ENCODE data around the gene CTSO. TPM values are rescaled to one million over a fixed set of nuclear protein-coding genes. Genes with fewer than 3 reads are reported as not detected.

The CTSO gene
- total RNA-seq = 1 to 10 TPM; 2.9 to 6.4 (median 3.9) TPM

DNA sequence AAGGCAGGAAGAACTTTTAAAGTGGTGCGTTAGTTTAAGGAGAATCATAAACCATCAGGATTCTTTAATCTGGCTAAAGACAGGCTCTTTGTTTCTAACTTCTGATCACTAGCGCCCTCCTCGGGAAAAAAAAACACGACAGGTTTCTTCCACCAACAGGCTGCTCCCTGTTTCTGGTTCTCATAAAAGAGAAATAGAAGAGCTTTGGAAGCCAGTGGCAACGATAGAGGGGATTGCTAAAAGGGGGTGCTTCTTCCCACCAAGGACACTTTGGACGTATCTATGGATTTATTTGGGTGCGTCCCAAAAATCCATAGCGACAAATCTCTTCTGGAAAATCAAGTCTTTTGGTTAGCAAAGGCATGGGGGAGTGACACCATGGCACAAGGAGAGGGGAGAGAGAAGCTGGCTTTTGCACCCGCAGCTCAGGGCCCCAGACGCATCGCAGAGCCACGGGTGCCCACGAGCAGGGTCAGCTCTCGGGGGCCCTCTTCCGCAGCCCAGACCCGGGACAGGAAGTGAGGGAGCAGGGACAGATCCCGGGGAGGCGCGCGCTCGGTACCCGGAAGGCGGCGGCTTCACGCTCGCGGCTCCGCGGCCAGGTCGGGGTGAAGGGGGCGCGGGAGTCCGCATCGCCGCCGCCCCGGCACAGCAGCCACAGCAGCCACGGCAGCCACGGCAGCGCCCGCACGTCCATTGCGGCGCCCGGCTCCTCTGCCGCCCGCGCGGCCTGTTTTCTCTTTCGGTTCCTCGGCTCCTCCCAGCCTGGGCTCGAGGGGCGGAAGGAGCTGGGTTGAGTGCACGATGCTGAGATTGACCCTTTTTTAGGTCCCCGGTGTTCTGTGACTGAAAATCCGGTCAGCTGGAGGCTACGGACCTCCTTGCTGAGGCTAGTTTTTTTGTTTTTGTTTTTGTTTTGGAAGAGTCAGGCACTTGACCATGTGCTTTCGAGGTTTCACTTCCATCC, at the start of gene CTSO:
CTSO (minus strand) TSS at position 716 of the 967 bp plus-strand sequence; CDS start at position 697, 19 bp downstream.
- Histone ChIP-seq H3K9me3 (no peaks in the 10 kb centered on the region), H3K4me1 (no peaks in the 10 kb centered on the region), H3K27me3 (no peaks in the 10 kb centered on the region), H3K36me3 (no peaks in the 10 kb centered on the region), H3K27ac (peak within 1 kb of the TSS; percentile 73 to 88 (median 82)), H3K4me3 (peak within 1 kb of the TSS; percentile 57 to 86 (median 78))
- in situ Hi-C loops (cut with MboI; ENCODE audit: low sequenced_read_pairs in 4 of 4) = loop anchor here in 1 of 4 donors (5.0 kb wide), 1 partner anchor 146 kb away; no protein-coding TSS in a partner anchor
- intact Hi-C loops (cut with DNase I; ENCODE audit: low total_unique reads) = loop anchor here (10.0 kb wide), 1 partner anchor 1091 kb away; no protein-coding TSS in a partner anchor
- TF ChIP-seq POLR2A (IDR thresholded peaks at IDR 0.05) = peak; percentile 13 to 37
- TF ChIP-seq, protein P1, sequence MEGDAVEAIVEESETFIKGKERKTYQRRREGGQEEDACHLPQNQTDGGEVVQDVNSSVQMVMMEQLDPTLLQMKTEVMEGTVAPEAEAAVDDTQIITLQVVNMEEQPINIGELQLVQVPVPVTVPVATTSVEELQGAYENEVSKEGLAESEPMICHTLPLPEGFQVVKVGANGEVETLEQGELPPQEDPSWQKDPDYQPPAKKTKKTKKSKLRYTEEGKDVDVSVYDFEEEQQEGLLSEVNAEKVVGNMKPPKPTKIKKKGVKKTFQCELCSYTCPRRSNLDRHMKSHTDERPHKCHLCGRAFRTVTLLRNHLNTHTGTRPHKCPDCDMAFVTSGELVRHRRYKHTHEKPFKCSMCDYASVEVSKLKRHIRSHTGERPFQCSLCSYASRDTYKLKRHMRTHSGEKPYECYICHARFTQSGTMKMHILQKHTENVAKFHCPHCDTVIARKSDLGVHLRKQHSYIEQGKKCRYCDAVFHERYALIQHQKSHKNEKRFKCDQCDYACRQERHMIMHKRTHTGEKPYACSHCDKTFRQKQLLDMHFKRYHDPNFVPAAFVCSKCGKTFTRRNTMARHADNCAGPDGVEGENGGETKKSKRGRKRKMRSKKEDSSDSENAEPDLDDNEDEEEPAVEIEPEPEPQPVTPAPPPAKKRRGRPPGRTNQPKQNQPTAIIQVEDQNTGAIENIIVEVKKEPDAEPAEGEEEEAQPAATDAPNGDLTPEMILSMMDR (IDR thresholded peaks at IDR 0.05 in 4 of 5, conservative IDR thresholded peaks at IDR 0.05 in 1 of 5) = peak; percentile 28 to 61 (median 36)
- peak; percentile 23 to 37 for DNase-seq
- peak; percentile 83 to 89 for ATAC-seq

DNA sequence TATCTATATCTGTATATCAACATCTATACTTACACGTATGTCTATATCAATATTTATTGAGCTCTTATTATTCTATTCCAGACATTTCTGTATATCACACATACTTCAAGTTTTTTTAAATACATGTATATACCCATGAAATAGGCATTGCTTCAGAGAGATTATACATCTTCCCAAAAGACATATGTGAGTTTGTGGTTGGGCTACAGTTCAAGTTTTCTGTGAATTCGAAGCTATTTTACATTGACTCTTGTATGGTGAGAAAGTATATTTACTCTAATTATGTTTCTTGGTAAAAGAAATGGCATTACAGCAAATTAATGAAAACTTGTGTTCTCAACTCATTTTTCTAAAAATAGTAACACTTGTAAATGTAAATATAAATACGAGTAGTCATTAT, 46.8 kb upstream of the CTSO start:
- Histone ChIP-seq H3K27ac (no peak overlapping the region), H3K4me1 (no peaks in the 10 kb centered on the region), H3K36me3 (no peaks in the 10 kb centered on the region), H3K4me3 (no peak overlapping the region), H3K27me3 (no peaks in the 10 kb centered on the region), H3K9me3 (no peaks in the 10 kb centered on the region)
- ATAC-seq (no peak), DNase-seq (no peak)
- intact Hi-C loops (cut with DNase I; ENCODE audit: low total_unique reads) = no loop called here
- in situ Hi-C loops (cut with MboI; ENCODE audit: low sequenced_read_pairs in 4 of 4) = no loop called here
- TF ChIP-seq POLR2A (IDR thresholded peaks at IDR 0.05) = no peak
- TF ChIP-seq, protein P1 (IDR thresholded peaks at IDR 0.05 in 4 of 5, conservative IDR thresholded peaks at IDR 0.05 in 1 of 5) = no peak

DNA sequence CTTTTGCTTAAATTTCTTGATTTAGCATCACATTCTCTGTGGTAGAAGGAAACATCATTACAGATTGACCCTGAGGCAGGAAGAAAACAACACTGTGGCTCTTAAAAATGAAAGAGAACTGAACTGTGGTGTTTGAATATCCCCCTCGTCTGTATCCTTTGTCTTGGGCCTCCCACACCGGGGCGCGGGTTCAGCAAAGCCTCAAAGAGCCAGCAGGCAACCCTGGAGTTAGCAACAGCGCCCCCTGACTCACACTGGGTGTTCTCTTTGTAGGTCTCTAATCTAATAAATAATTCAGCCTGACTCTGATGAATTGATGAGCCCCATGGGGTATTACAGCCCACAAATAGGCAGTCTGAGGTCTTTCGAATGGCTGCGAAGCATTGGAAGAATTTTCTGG, 46.1 kb upstream of the CTSO start:
- H3K36me3 ChIP-seq = no peaks in the 10 kb centered on the region
- no peaks in the 10 kb centered on the region for H3K9me3 ChIP-seq
- H3K4me3 ChIP-seq = no peak overlapping the region
- DNase-seq (no peak), ATAC-seq (no peak)
- H3K27me3 ChIP-seq = no peaks in the 10 kb centered on the region
- in situ Hi-C loops (cut with MboI; ENCODE audit: low sequenced_read_pairs in 4 of 4) (no loop called here), intact Hi-C loops (cut with DNase I; ENCODE audit: low total_unique reads) (no loop called here)
- no peak overlapping the region for H3K27ac ChIP-seq
- H3K4me1 ChIP-seq = no peaks in the 10 kb centered on the region
- TF ChIP-seq, protein P1 (IDR thresholded peaks at IDR 0.05 in 4 of 5, conservative IDR thresholded peaks at IDR 0.05 in 1 of 5) = no peak
- TF ChIP-seq POLR2A (IDR thresholded peaks at IDR 0.05) = no peak

GRCh38 chr4:155995069-155995468, 41.4 kb upstream of the CTSO start:
- ATAC-seq = no peak
- intact Hi-C loops (cut with DNase I; ENCODE audit: low total_unique reads) = no loop called here
- in situ Hi-C loops (cut with MboI; ENCODE audit: low sequenced_read_pairs in 4 of 4) = no loop called here

More at GRCh38 chr4:155995069-155995468, 41.4 kb upstream of the CTSO start:
- H3K27me3 ChIP-seq = no peaks in the 10 kb centered on the region
- DNase-seq = no peak
- no peaks in the 10 kb centered on the region for H3K9me3 ChIP-seq
- TF ChIP-seq, protein P1 (IDR thresholded peaks at IDR 0.05 in 4 of 5, conservative IDR thresholded peaks at IDR 0.05 in 1 of 5) = no peak
- TF ChIP-seq POLR2A (IDR thresholded peaks at IDR 0.05) = no peak
- H3K27ac ChIP-seq = no peak overlapping the region
- H3K4me3 ChIP-seq = no peak overlapping the region
- H3K4me1 ChIP-seq = no peaks in the 10 kb centered on the region
- no peaks in the 10 kb centered on the region for H3K36me3 ChIP-seq

Data from gastrocnemius medialis (tissue), 4 donors.